H9 (cell line): ENCODE measurements around the gene TCF15. TPM values are rescaled to one million over a fixed set of nuclear protein-coding genes. Genes with fewer than 3 reads are reported as not detected.

Source experiments
- DNase-seq: peaks from one replicate; pipeline ENCODE4 v3.0.0-alpha.2; 2017
- H2AFZ ChIP-seq: one replicate; pipeline ENCODE4 v1.6.1; 2013; ENCODE audit warnings: mild to moderate bottlenecking, low read length, control low read depth, moderate library complexity
- H2AK5ac ChIP-seq: 2 replicates; pipeline ENCODE4 v1.6.1; 2013; ENCODE audit warnings: low read length, control low read depth, mixed read lengths; ENCODE audit not compliant: insufficient read length
- H2BK120ac ChIP-seq: one replicate; pipeline ENCODE4 v1.6.1; 2013; ENCODE audit warnings: low read depth, mild to moderate bottlenecking, low read length, control low read depth, inconsistent platforms; ENCODE audit not compliant: poor library complexity, severe bottlenecking
- H2BK12ac ChIP-seq: 2 replicates; pipeline ENCODE4 v1.6.1; 2013; ENCODE audit warnings: low read length, control low read depth, mixed read lengths, low read depth; ENCODE audit not compliant: insufficient read length
- H2BK15ac ChIP-seq: 2 replicates; pipeline ENCODE4 v1.6.1; 2013; ENCODE audit warnings: low read depth, low read length, control low read depth
- H2BK20ac ChIP-seq: one replicate; pipeline ENCODE4 v1.6.1; 2013; ENCODE audit warnings: low read depth, mild to moderate bottlenecking, low read length, control low read depth, inconsistent platforms; ENCODE audit not compliant: poor library complexity, severe bottlenecking
- H2BK5ac ChIP-seq: 2 replicates; pipeline ENCODE4 v1.6.1; 2013; ENCODE audit warnings: low read length, control low read depth, mixed read lengths; ENCODE audit not compliant: insufficient read length
- H3K14ac ChIP-seq: 2 replicates; pipeline ENCODE4 v1.6.1; 2013; ENCODE audit warnings: low read length, control low read depth; ENCODE audit not compliant: insufficient read depth
- H3K18ac ChIP-seq: 2 replicates; pipeline ENCODE4 v1.6.1; 2013; ENCODE audit warnings: low read depth, mild to moderate bottlenecking, mixed read lengths, low read length, control low read depth; ENCODE audit not compliant: insufficient read length
- H3K23ac ChIP-seq: 2 replicates; pipeline ENCODE4 v1.6.1; 2013; ENCODE audit warnings: low read length, control low read depth, mixed read lengths, low read depth; ENCODE audit not compliant: insufficient read length
- H3K23me2 ChIP-seq: 2 replicates; pipeline ENCODE4 v1.6.1; 2013; ENCODE audit warnings: low read depth, mild to moderate bottlenecking, mixed read lengths, low read length, control low read depth; ENCODE audit not compliant: insufficient read length, poor library complexity, severe bottlenecking
- H3K27ac ChIP-seq: 2 replicates; pipeline ENCODE4 v1.5.1; 2013; ENCODE audit warnings: low read length, control low read depth, mixed read lengths, low read depth; ENCODE audit not compliant: insufficient read length
- H3K27me3 ChIP-seq: 2 replicates; pipeline ENCODE4 v1.6.1; 2013; ENCODE audit warnings: low read length, control low read depth, inconsistent platforms; ENCODE audit not compliant: insufficient read depth
- H3K4ac ChIP-seq: 2 replicates; pipeline ENCODE4 v1.6.1; 2013; ENCODE audit warnings: low read depth, mild to moderate bottlenecking, control low read depth, inconsistent platforms, low read length, moderate library complexity
- H3K4me1 ChIP-seq: 2 replicates; pipeline ENCODE4 v1.6.1; 2013; ENCODE audit warnings: low read length, control low read depth, inconsistent platforms; ENCODE audit not compliant: insufficient read depth
- H3K4me2 ChIP-seq: 2 replicates; pipeline ENCODE4 v1.6.1; 2013; ENCODE audit warnings: low read length, control low read depth, mixed read lengths; ENCODE audit not compliant: insufficient read length, insufficient read depth
- H3K56ac ChIP-seq: 2 replicates; pipeline ENCODE4 v1.6.1; 2013; ENCODE audit warnings: low read depth, mild to moderate bottlenecking, mixed read lengths, low read length, control low read depth; ENCODE audit not compliant: insufficient read length
- H3K79me1 ChIP-seq: 2 replicates; pipeline ENCODE4 v1.6.1; 2013; ENCODE audit warnings: low read depth, mild to moderate bottlenecking, moderate library complexity, low read length, control low read depth, inconsistent platforms; ENCODE audit not compliant: insufficient read depth, poor library complexity, severe bottlenecking
- H3K79me2 ChIP-seq: 2 replicates; pipeline ENCODE4 v1.6.1; 2013; ENCODE audit warnings: low read length, control low read depth, inconsistent platforms; ENCODE audit not compliant: insufficient read depth
- H3K9ac ChIP-seq: 2 replicates; pipeline ENCODE4 v1.6.1; 2013; ENCODE audit warnings: low read length, control low read depth, mixed read lengths; ENCODE audit not compliant: insufficient read length; ENCODE audit errors: extremely low read depth
- H3K9me3 ChIP-seq: one replicate; pipeline ENCODE4 v1.6.1; 2013; ENCODE audit warnings: low read depth, low read length, inconsistent platforms; ENCODE audit not compliant: control insufficient read depth
- H3T11ph ChIP-seq: one replicate; pipeline ENCODE4 v1.6.1; 2013; ENCODE audit warnings: mild to moderate bottlenecking, low read length, control low read depth, inconsistent platforms
- H4K20me1 ChIP-seq: one replicate; pipeline ENCODE4 v1.6.1; 2013; ENCODE audit not compliant: control insufficient read depth, insufficient read length, insufficient read depth
- H4K5ac ChIP-seq: 2 replicates; pipeline ENCODE4 v1.6.1; 2013; ENCODE audit warnings: low read depth, mild to moderate bottlenecking, mixed read lengths, low read length, control low read depth; ENCODE audit not compliant: insufficient read length
- H4K8ac ChIP-seq: replicated peaks from 2 replicates; pipeline ENCODE4 v1.6.1; 2013; ENCODE audit warnings: low read length, control low read depth, mixed read lengths, low read depth; ENCODE audit not compliant: insufficient read length
- H4K91ac ChIP-seq: 2 replicates; pipeline ENCODE4 v1.6.1; 2013; ENCODE audit warnings: low read depth, mild to moderate bottlenecking, moderate library complexity, mixed read lengths, low read length, control low read depth; ENCODE audit not compliant: insufficient read length
- H3K27ac Mint-ChIP-seq, 3 experiments: 2 replicates in 2 of 3; 3 replicates in 1 of 3; pipeline ENCODE4 v1.8.0; 2020 to 2021; ENCODE audit warnings: mixed read lengths in 3 of 3, mild to moderate bottlenecking in 1 of 3, moderate library complexity in 1 of 3
- H3K27me3 Mint-ChIP-seq: 2 replicates; pipeline ENCODE4 v1.8.0; 2021; ENCODE audit warnings: low read depth, mild to moderate bottlenecking, moderate library complexity, mixed read lengths
- H3K36me3 Mint-ChIP-seq, 3 experiments: 2 replicates in 2 of 3; 3 replicates in 1 of 3; pipeline ENCODE4 v1.8.0; 2020 to 2021; ENCODE audit warnings: low read depth in 3 of 3, mixed read lengths in 3 of 3; ENCODE audit not compliant: insufficient read depth in 1 of 3
- H3K4me1 Mint-ChIP-seq, 2 experiments: 2 replicates each; pipeline ENCODE4 v1.8.0; 2020; ENCODE audit warnings: mixed read lengths in 2 of 2
- H3K4me3 Mint-ChIP-seq, 2 experiments: 2 replicates in 1 of 2; 3 replicates in 1 of 2; pipeline ENCODE4 v1.8.0; 2020 to 2021; ENCODE audit warnings: mild to moderate bottlenecking in 2 of 2, mixed read lengths in 2 of 2, moderate library complexity in 1 of 2
- H3K9me3 Mint-ChIP-seq, 2 experiments: 2 replicates in 1 of 2; 3 replicates in 1 of 2; pipeline ENCODE4 v1.8.0; 2020; ENCODE audit warnings: mild to moderate bottlenecking in 2 of 2, mixed read lengths in 2 of 2, moderate library complexity in 1 of 2
- WGBS: extraction: QIAGEN DNeasy Blood & Tissue Kit; methylation state at CpG from one replicate; pipeline ENCODE4 v1.1.7; 2013; ENCODE audit warnings: missing lambda C conversion rate, low lambda C conversion rate, mixed read lengths; ENCODE audit not compliant: insufficient read length; ENCODE audit errors: extremely low coverage; 5-methylcytosine and 5-hydroxymethylcytosine counted together
- total RNA-seq: library from RNA; stranded (reverse); gene quantifications from 2 replicates; pipeline ENCODE4 v1.2.1, GENCODE V29; 2021
- TF ChIP-seq, protein P1 (sequence below): fragments of 200-600 bp; sonication (generic); conservative IDR thresholded peaks from 3 replicates; pipeline ENCODE4 v1.8.0; 2021; ENCODE audit warnings: antibody characterized with exemption, mild to moderate bottlenecking

TCF15 gene
- total RNA-seq, 1 experiment from 2014 or later, result 2.0 TPM

DNA sequence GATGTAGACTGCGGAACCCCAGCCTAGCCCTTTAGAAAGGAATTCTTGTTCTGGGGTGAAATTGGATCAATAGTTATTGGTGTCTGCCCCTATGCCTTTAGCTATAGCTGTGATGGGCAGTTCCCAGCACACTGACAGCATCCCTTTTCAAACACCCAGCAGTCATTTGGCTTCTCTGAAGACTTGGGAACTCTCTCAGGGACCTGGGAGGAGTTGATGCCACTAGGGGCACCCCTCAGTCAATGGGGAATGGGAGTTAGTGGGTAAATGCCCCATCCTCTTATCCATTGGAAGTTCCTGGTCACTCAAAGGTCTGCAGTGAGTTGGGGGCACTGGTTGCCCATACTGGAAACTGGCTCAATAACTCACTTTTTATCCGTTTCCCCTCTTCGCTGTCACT lies 34.9 kb downstream of the TCF15 start:
- WGBS, result no CpG with 5 or more reads among the region's 3 CpGs
- Histone ChIP-seq H3K4ac (no peak overlapping the region), H3K4me1 (peaks cover 11% of the 10 kb centered on the region), H3K27ac (no peak overlapping the region), H2AFZ (no peak overlapping the region), H2BK20ac (no peak overlapping the region), H4K20me1 (no peaks in the 10 kb centered on the region), H3K14ac (no peak overlapping the region), H2BK120ac (no peak overlapping the region), H3K18ac (no peak overlapping the region), H3K23ac (no peak overlapping the region), H3K79me2 (no peaks in the 10 kb centered on the region), H4K8ac (no peak overlapping the region), H3K9ac (no peak overlapping the region), H3T11ph (no peak overlapping the region), H3K79me1 (no peaks in the 10 kb centered on the region), H4K5ac (no peak overlapping the region), H2BK12ac (no peak overlapping the region), H2AK5ac (no peak overlapping the region), H3K4me2 (no peak overlapping the region), H4K91ac (no peak overlapping the region), H2BK15ac (no peak overlapping the region), H3K56ac (no peak overlapping the region), H3K9me3 (no peaks in the 10 kb centered on the region), H3K23me2 (no peaks in the 10 kb centered on the region), H3K27me3 (no peaks in the 10 kb centered on the region), H2BK5ac (no peak overlapping the region)
- Mint-ChIP-seq H3K9me3 (no peaks in the 10 kb centered on the region), H3K4me1 (peaks cover 43 to 45% of the 10 kb centered on the region in 2 experiments), H3K36me3 (peaks cover 0 to 1% (median 0%) of the 10 kb centered on the region in 3 experiments; a peak in 1 of 7 replicates), H3K4me3 (no peak overlapping the region), H3K27ac (no peak overlapping the region), H3K27me3 (peaks cover 21% of the 10 kb centered on the region)
- TF ChIP-seq, protein P1, sequence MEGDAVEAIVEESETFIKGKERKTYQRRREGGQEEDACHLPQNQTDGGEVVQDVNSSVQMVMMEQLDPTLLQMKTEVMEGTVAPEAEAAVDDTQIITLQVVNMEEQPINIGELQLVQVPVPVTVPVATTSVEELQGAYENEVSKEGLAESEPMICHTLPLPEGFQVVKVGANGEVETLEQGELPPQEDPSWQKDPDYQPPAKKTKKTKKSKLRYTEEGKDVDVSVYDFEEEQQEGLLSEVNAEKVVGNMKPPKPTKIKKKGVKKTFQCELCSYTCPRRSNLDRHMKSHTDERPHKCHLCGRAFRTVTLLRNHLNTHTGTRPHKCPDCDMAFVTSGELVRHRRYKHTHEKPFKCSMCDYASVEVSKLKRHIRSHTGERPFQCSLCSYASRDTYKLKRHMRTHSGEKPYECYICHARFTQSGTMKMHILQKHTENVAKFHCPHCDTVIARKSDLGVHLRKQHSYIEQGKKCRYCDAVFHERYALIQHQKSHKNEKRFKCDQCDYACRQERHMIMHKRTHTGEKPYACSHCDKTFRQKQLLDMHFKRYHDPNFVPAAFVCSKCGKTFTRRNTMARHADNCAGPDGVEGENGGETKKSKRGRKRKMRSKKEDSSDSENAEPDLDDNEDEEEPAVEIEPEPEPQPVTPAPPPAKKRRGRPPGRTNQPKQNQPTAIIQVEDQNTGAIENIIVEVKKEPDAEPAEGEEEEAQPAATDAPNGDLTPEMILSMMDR, result peak; percentile 45; the same call in 2 of the 3 replicates
- DNase-seq, result no peak
